Kidney glomerular epithelial cell (primary cell): ENCODE measurements around the gene DENND6B.
"Not testable (repeated sequence)": the region's sequence is repeated elsewhere in the genome, so short reads cannot be mapped to it uniquely, and the experiment has no call there.

Experiments used
- DNase-seq: peaks from one replicate; lab custom pipeline; 2025; lab: John Stamatoyannopoulos, UW

DENND6B gene

DNA sequence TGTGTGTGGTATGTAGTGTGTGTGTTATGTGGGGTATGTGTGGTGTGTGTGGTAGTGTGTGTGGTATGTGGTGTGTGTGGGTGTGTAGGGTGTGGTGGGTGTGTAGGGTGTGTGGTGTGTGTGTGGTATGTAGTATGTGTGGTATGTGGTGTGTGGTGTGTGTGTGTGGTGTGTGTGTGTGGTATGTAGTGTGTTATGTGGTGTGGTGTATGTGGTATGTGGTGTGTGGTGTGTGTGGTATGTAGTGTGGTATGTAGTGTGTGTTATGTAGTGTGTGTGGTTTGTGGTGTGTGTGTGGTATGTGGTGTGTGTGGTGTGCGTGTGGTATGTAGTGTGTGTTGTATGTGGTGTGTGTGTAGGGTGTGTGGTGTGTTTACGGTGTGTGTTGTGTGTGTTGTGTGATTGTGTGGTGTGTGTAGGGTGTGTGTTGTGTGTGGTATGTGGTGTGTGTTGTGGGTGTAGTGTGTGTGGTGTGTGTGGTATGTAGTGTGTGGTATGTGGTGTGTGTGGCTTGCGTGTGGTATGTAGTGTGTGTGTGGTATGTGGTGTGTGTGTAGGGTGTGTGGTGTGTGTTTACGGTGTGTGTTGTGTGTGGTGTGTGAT lies 12.1 kb upstream of the DENND6B start:
- no peak for DNase-seq

DNA sequence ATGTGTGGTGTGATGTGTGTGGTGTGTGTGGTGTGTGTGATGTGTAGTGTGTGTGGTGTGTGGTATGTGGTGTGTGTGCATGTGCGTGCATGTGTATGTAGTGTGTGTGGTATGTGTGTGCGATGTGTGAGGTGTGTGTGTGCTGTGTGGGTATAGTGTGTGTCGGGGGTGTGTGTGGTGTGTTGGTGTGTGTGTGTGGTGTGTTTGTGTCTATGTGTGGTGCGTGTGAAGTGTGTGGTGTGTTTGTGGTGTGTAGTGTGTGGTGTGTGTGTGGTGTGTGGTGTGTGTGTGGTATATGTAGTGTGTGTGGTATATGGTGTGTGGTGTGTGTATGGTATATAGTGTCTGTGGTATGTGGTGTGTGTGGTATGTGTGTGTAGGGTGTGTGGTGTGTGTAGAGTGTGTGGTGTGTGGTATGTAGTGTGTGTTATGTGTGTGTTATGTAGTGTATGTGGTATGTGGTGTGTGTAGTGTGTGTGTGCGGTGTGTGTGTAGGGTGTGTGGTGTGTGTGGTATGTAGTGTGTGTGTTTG lies 11.3 kb upstream of the DENND6B start:
- no peak for DNase-seq

DNA sequence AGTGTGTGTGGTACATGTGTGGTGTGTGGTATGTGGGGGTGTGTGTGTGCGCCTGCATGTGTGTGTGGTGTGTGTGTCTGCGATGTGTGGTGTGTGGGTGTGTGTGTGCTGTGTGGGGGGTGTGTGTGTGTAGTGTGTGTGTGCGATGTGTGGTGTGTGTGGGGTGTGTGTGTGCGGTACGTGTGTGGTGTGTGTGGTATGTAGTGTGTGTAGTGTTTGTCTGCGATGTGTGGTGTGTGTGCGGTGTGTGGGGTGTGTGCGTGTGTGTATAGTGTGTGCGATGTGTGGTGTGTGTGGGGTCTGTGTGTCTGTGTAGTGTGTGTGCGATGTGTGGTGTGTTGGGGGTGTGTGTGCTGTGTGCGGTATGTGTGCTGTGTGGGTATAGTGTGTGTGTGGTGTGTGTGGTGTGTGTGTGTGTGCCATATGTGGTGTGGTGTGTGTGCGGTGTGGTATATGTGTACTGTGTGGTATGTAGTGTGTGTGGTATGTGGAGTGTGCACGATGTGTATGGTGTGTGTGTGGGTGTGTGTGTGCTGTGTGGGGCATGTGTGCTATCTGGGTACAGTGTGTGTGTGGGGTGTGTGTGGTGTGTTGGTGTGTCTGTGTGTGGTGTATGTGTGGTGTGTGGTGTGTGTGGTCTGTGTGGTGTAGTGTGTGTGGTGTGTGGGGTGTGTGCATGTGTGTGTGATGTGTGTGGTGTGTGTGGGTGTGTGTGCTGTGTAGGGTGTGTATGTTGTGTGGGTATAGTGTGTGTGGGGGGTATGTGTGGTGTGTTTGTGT lies 10.6 kb upstream of the DENND6B start:
- no peak for DNase-seq

- DNase-seq, result not testable (repeated sequence)
Measured at GRCh38 chr22:50334433-50334832, 7.6 kb upstream of the DENND6B start.

GRCh38 chr22:50329236-50329635 lies 2.4 kb upstream of the DENND6B start:
- DNase-seq, result no peak

- no peak for DNase-seq
Measured at GRCh38 chr22:50327711-50328019, 853 bp upstream of the DENND6B start.

GRCh38 chr22:50326225-50326955 lies 422 bp downstream of the DENND6B start:
- no peak for DNase-seq

- DNase-seq, result no peak
Measured at GRCh38 chr22:50325444-50326224, 1.2 kb downstream of the DENND6B start.

GRCh38 chr22:50323900-50324299 lies 2.9 kb downstream of the DENND6B start:
- DNase-seq, result no peak

- DNase-seq, result not testable (repeated sequence)
Measured at GRCh38 chr22:50322382-50323104, 4.3 kb downstream of the DENND6B start.

DNA sequence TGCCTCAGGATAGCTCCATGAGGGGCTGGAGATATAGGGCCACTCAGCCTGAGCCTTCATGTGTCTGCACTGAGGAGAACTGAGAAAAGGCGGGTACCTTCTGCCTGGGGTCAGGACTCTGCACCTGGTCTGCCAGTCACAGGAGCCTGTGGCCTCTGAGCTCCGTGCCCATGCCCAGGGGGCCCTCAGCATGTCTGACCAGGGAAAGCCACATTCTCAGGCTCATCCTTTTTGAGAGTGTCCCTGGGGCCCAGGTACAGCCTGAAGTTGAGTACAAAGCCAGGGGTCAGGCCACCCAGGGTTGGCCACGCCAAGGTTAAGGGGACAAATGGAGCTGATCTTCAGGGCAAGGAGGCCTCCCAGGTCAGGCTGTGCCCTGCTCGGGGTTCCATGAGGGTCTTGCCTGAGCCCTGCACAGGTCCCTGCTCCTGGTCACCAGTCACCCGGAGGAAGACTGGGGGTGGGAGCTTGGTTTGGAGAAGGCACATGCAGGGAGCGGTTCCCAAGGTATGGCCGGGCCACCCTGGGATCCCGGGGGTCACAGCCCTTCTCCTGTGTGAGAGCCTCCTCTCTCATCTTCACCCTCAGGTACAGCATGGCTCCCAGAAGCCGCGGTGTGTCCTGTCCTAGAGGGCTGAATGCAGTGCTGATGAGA lies 6.0 kb downstream of the DENND6B start:
- DNase-seq, result no peak

DNA sequence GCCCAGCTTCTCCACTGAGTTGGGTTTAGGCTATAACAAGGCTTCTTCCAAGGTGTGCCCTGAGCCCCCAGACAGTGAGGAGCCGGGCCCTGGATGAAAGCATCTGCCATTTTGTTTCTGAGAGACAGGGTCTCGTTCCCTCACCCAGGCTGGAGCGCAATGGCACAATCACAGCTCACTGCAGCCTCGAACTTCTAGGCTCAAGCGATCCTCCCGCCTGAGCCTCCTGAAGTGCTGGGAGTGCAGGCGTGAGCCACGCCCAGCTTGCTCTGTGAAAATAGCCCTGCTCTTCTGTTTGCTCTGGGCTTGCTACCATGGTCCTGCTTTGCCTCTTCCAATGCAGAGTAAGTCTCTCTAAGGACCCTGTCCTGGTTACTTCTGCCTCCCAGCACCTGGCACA lies 6.7 kb downstream of the DENND6B start:
- DNase-seq, result no peak

- no peak for DNase-seq
Measured at GRCh38 chr22:50319503-50319951, 7.3 kb downstream of the DENND6B start.

- no peak for DNase-seq
Measured at GRCh38 chr22:50318698-50319411, 8.0 kb downstream of the DENND6B start.

DNA sequence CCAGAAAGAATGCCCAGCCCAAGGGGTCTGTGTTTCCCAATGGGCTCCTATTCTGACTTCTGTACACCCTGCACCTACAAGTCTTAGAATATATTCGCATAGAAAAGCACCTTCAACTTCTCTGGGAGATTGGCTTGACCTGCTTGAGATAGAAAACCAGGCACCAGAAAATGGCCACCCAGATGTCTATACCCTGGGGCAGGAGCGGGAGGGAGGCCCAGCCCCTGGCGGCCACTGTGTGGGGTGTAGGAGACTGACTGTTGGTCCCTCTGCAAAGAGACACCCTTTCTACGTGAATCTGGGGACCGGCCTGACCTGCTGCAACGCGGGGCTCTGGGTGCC lies 8.5 kb downstream of the DENND6B start:
- DNase-seq, result no peak

DNA sequence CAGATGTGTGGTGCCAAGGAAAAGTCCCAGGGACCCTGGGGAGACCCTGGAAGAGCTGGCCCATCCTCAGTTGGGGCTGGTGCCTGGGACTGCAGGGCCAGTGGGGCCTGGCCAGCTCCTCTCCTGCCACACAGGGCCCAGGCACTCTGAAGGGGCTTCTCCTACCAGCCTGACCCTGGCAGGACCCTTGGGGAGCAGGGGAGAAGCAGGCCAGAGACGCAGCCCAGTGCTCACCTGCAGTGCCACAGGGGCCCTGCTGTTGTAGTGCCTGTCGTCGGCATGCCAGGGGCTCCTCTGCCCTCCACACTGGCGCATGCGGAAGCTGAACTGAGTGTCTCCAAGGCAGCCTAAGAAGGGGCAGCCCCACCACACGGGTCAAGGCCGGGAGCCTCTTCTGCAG lies 9.1 kb downstream of the DENND6B start:
- no peak for DNase-seq

- DNase-seq, result no peak
Measured at GRCh38 chr22:50317178-50317577, 9.6 kb downstream of the DENND6B start.

DNA sequence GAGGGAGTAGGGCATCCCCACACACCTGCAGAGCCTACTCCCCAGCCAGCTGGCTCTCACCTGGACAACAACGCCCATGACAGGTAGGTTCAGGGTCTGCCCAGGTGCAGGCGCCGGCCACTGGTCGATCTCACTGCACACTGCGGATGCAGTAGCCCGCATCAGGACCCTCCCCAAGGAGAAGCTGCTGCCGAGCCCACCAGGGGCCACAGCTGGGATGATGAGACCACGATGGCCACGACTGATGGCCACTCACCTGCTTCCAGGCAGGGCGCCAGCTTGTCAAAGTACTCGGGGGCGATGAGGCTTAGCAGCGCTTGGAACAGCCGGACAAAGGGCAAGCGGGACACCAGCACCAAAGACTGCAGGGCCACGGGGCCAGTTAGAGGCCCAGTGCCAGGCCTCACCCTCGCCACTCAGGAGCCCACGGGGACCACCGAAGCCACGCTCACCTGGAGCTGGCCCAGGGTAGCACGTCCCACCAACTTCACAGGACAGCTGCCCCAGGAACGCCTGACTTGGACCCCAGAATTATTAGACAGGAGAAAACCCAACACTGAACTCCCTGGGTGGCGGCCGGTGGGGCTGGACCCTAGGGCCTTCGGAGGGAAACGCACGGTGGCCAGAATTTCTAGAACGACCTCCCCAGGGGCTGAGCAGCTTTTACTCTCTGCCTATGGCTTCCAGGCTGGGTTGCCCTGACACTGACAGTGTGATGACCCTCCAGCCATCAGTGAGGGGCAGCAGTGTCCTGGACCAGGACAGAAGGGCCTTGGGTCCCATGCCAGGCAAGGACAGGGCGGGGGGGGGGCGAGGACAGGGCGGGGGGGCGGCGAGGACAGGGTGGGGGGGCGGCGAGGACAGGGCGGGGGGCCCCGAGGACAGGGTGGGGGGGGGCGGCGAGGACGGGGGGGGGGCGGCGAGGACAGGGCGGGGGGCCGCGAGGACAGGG lies 10.4 kb downstream of the DENND6B start:
- DNase-seq, result no peak
